Mesenchymal stem cell (in vitro differentiated cells and primary cell): Measurements from ENCODE around the gene MERTK.
"Not testable (repeated sequence)": the region's sequence is repeated elsewhere in the genome, so short reads cannot be mapped to it uniquely, and the experiment has no call there.

Source experiments
- DNase-seq: peaks from one replicate; pipeline ENCODE4 v3.0.0-alpha.2; 2013
- H2AFZ ChIP-seq: one replicate; pipeline ENCODE4 v1.6.1; 2013; ENCODE audit warnings: low read depth, mild to moderate bottlenecking, control low read depth, inconsistent platforms, low read length, moderate library complexity
- H2AK5ac ChIP-seq: 2 replicates; pipeline ENCODE4 v1.6.1; 2013; ENCODE audit warnings: low read length, moderate library complexity, mild to moderate bottlenecking, inconsistent platforms; ENCODE audit not compliant: severe bottlenecking
- H2BK120ac ChIP-seq: one replicate; pipeline ENCODE4 v1.6.1; 2013; ENCODE audit warnings: low read depth, mild to moderate bottlenecking, inconsistent platforms, low read length, moderate library complexity
- H2BK12ac ChIP-seq, 2 experiments: one replicate each; pipeline ENCODE4 v1.6.1; 2013; ENCODE audit warnings: inconsistent platforms in 2 of 2, low read length in 2 of 2, mild to moderate bottlenecking in 2 of 2, moderate library complexity in 2 of 2, control low read depth in 1 of 2
- H2BK15ac ChIP-seq: one replicate; pipeline ENCODE4 v1.6.1; 2013; ENCODE audit warnings: mild to moderate bottlenecking, low read depth, inconsistent platforms; ENCODE audit not compliant: poor library complexity, severe bottlenecking
- H2BK5ac ChIP-seq: 2 replicates; pipeline ENCODE4 v1.6.1; 2013; ENCODE audit warnings: low read depth, mild to moderate bottlenecking, low read length, control low read depth, inconsistent platforms; ENCODE audit not compliant: poor library complexity, severe bottlenecking
- H3K14ac ChIP-seq, 2 experiments: one replicate each; pipeline ENCODE4 v1.6.1; 2013; ENCODE audit warnings: inconsistent platforms in 2 of 2, low read length in 2 of 2, control low read depth in 1 of 2, mild to moderate bottlenecking in 1 of 2, moderate library complexity in 1 of 2
- H3K18ac ChIP-seq, 2 experiments: one replicate each; pipeline ENCODE4 v1.6.1; 2013; ENCODE audit warnings: inconsistent platforms in 2 of 2, low read length in 2 of 2, control low read depth in 1 of 2, low read depth in 1 of 2, mild to moderate bottlenecking in 1 of 2
- H3K23ac ChIP-seq, 2 experiments: one replicate each; pipeline ENCODE4 v1.6.1; 2013; ENCODE audit warnings: inconsistent platforms in 2 of 2, low read length in 2 of 2, mild to moderate bottlenecking in 2 of 2, moderate library complexity in 2 of 2, control low read depth in 1 of 2
- H3K27ac ChIP-seq: 2 replicates; pipeline ENCODE4 v1.5.1; 2013; ENCODE audit warnings: mild to moderate bottlenecking, moderate library complexity, low read length, control low read depth, inconsistent platforms; ENCODE audit not compliant: poor library complexity, severe bottlenecking
- H3K27me3 ChIP-seq, 2 experiments: 2 replicates each; pipeline versions ENCODE4 v1.6.1 to v1.7.0; 2013; ENCODE audit warnings: low read length in 2 of 2, mild to moderate bottlenecking in 2 of 2, moderate library complexity in 2 of 2, control low read depth in 1 of 2, inconsistent platforms in 1 of 2; ENCODE audit not compliant: control insufficient read depth in 1 of 2, insufficient read depth in 1 of 2
- H3K36me3 ChIP-seq, 2 experiments: 2 replicates each; pipeline versions ENCODE4 v1.6.1 to v1.7.0; 2013; ENCODE audit warnings: low read length in 2 of 2, control low read depth in 1 of 2, inconsistent platforms in 1 of 2, low read depth in 1 of 2, mild to moderate bottlenecking in 1 of 2; ENCODE audit not compliant: insufficient read depth in 2 of 2, control insufficient read depth in 1 of 2
- H3K4ac ChIP-seq, 2 experiments: one replicate each; pipeline ENCODE4 v1.6.1; 2013; ENCODE audit warnings: inconsistent platforms in 2 of 2, low read length in 2 of 2, mild to moderate bottlenecking in 2 of 2, moderate library complexity in 2 of 2, control low read depth in 1 of 2, low read depth in 1 of 2
- H3K4me1 ChIP-seq: 2 replicates; pipeline ENCODE4 v1.6.1; 2013; ENCODE audit warnings: low read depth, low read length, control low read depth; ENCODE audit not compliant: control insufficient read depth, insufficient read depth
- H3K4me2 ChIP-seq: 2 replicates; pipeline ENCODE4 v1.6.1; 2013; ENCODE audit warnings: low read length, mild to moderate bottlenecking, inconsistent platforms; ENCODE audit not compliant: poor library complexity, severe bottlenecking
- H3K4me3 ChIP-seq, 2 experiments: 2 replicates each; pipeline versions ENCODE4 v1.5.1 to v1.7.0; 2013; ENCODE audit warnings: low read length in 2 of 2, mild to moderate bottlenecking in 2 of 2, control low read depth in 1 of 2, low read depth in 1 of 2; ENCODE audit not compliant: insufficient read depth in 1 of 2
- H3K79me1 ChIP-seq: replicated peaks from 2 replicates; pipeline ENCODE4 v1.6.1; 2013; ENCODE audit warnings: mild to moderate bottlenecking, control low read depth, low read length, inconsistent platforms; ENCODE audit not compliant: poor library complexity, severe bottlenecking
- H3K9ac ChIP-seq: 2 replicates; pipeline ENCODE4 v1.7.0; 2013; ENCODE audit warnings: mild to moderate bottlenecking, low read length, moderate library complexity
- H3K9me3 ChIP-seq: 2 replicates; pipeline ENCODE4 v1.7.0; 2013; ENCODE audit warnings: mild to moderate bottlenecking, low read length; ENCODE audit not compliant: control insufficient read depth
- H4K8ac ChIP-seq: one replicate; pipeline ENCODE4 v1.6.1; 2013; ENCODE audit warnings: inconsistent platforms, mild to moderate bottlenecking, low read length, moderate library complexity
- H4K91ac ChIP-seq: one replicate; pipeline ENCODE4 v1.6.1; 2013; ENCODE audit warnings: mild to moderate bottlenecking, low read length, inconsistent platforms
- WGBS: methylation state at CpG from one replicate; pipeline ENCODE4 v1.1.7; 2013; ENCODE audit warnings: mixed read lengths; 5-methylcytosine and 5-hydroxymethylcytosine counted together

MERTK gene

GRCh38 chr2:112034924-112035323 is 136.5 kb downstream of the MERTK start:
- no peak overlapping the region for H3K18ac ChIP-seq
- H3K14ac ChIP-seq = no peak overlapping the region
- no peak for DNase-seq
- no peak overlapping the region for H4K8ac ChIP-seq
- no peak overlapping the region for H2BK5ac ChIP-seq
- H3K4me2 ChIP-seq = no peak overlapping the region
- H3K4me1 ChIP-seq = peaks cover 8% of the 10 kb centered on the region
- H3K23ac ChIP-seq = no peak overlapping the region
- no peak overlapping the region for H2AFZ ChIP-seq
- H2BK12ac ChIP-seq = no peak overlapping the region
- H3K4me3 ChIP-seq = no peak overlapping the region
- no peak overlapping the region for H2AK5ac ChIP-seq
- no peaks in the 10 kb centered on the region for H3K36me3 ChIP-seq
- H3K4ac ChIP-seq = no peak overlapping the region
- H4K91ac ChIP-seq = no peak overlapping the region
- H3K9ac ChIP-seq = no peak overlapping the region
- 90% methylated on average over 2 of the region's 3 CpGs for WGBS
- H2BK120ac ChIP-seq = no peak overlapping the region
- no peaks in the 10 kb centered on the region for H3K79me1 ChIP-seq
- H2BK15ac ChIP-seq = no peak overlapping the region
- no peak overlapping the region for H3K27ac ChIP-seq
- peaks cover 17% of the 10 kb centered on the region for H3K9me3 ChIP-seq
- no peaks in the 10 kb centered on the region for H3K27me3 ChIP-seq

- H2BK15ac ChIP-seq = no peak overlapping the region
- H3K4ac ChIP-seq = no peak overlapping the region
- H3K9ac ChIP-seq = no peak overlapping the region
- no peak overlapping the region for H3K4me3 ChIP-seq
- H2BK120ac ChIP-seq = no peak overlapping the region
- no peak for DNase-seq
- no peak overlapping the region for H2BK5ac ChIP-seq
- H3K18ac ChIP-seq = no peak overlapping the region
- no peak overlapping the region for H2BK12ac ChIP-seq
- no peak overlapping the region for H3K14ac ChIP-seq
- H3K27ac ChIP-seq = no peak overlapping the region
- H3K79me1 ChIP-seq = no peaks in the 10 kb centered on the region
- WGBS = no CpG with 5 or more reads among the region's 1 CpG
- H4K8ac ChIP-seq = no peak overlapping the region
- no peaks in the 10 kb centered on the region for H3K36me3 ChIP-seq
- H3K27me3 ChIP-seq = no peaks in the 10 kb centered on the region
- no peak overlapping the region for H2AFZ ChIP-seq
- no peak overlapping the region for H3K4me2 ChIP-seq
- peaks cover 17% of the 10 kb centered on the region for H3K9me3 ChIP-seq
- H3K4me1 ChIP-seq = peaks cover 8% of the 10 kb centered on the region
- no peak overlapping the region for H2AK5ac ChIP-seq
- H3K23ac ChIP-seq = no peak overlapping the region
- H4K91ac ChIP-seq = no peak overlapping the region
These were observed 137.4 kb downstream of the MERTK start for GRCh38 chr2:112035786-112036185.

- H3K36me3 ChIP-seq, DNase-seq, H2BK120ac ChIP-seq, H3K4ac ChIP-seq, H2BK12ac ChIP-seq, H3K18ac ChIP-seq, H3K79me1 ChIP-seq, H3K4me2 ChIP-seq, H3K14ac ChIP-seq, H3K27me3 ChIP-seq, H3K4me1 ChIP-seq, H2BK5ac ChIP-seq, H2AK5ac ChIP-seq, H3K27ac ChIP-seq, H4K8ac ChIP-seq, H3K9ac ChIP-seq, H3K23ac ChIP-seq, H3K4me3 ChIP-seq, H2AFZ ChIP-seq: not testable (repeated sequence)
- Histone ChIP-seq H2BK15ac (peak overlapping the region; percentile 28), H4K91ac (peak overlapping the region; percentile 39), H3K9me3 (peaks cover 21% of the 10 kb centered on the region)
- 70% methylated on average over 12 of the region's 12 CpGs for WGBS
These were observed 141.1 kb downstream of the MERTK start for GRCh38 chr2:112039556-112039955.

- not testable (repeated sequence) for H2BK15ac ChIP-seq, H3K18ac ChIP-seq, H3K27me3 ChIP-seq, H4K8ac ChIP-seq, H3K4me3 ChIP-seq, H2BK5ac ChIP-seq, H3K27ac ChIP-seq, H3K4me1 ChIP-seq, H3K4me2 ChIP-seq, H3K23ac ChIP-seq, H3K4ac ChIP-seq, H3K36me3 ChIP-seq, H2BK120ac ChIP-seq, H4K91ac ChIP-seq, H3K79me1 ChIP-seq, H3K14ac ChIP-seq, H3K9ac ChIP-seq, DNase-seq, H2AK5ac ChIP-seq, H2BK12ac ChIP-seq, H2AFZ ChIP-seq
- H3K9me3 ChIP-seq = peaks cover 24% of the 10 kb centered on the region
- WGBS = 41% methylated on average over 2 of the region's 2 CpGs
These were observed 141.7 kb downstream of the MERTK start for GRCh38 chr2:112040066-112040465.
